GM04504 (cell line): ENCODE measurements around the gene LRCOL1.
A peak's percentile ranks its signal among the peaks of the same experiment; 100 is the strongest.

ENCODE experiments used
- DNase-seq: peaks from one replicate; pipeline ENCODE4 v3.0.0-alpha.2; 2012; ENCODE audit warnings: low read depth

The LRCOL1 gene

GRCh38 chr12:132610051-132610759, at the start of gene LRCOL1:
LRCOL1 (minus strand) TSS chr12:132610582; CDS start chr12:132606251, 4,331 bp downstream.
- peak; percentile 60 for DNase-seq

- DNase-seq: no peak
Observed at GRCh38 chr12:132660052-132660451, 49.7 kb upstream of the LRCOL1 start.

DNA sequence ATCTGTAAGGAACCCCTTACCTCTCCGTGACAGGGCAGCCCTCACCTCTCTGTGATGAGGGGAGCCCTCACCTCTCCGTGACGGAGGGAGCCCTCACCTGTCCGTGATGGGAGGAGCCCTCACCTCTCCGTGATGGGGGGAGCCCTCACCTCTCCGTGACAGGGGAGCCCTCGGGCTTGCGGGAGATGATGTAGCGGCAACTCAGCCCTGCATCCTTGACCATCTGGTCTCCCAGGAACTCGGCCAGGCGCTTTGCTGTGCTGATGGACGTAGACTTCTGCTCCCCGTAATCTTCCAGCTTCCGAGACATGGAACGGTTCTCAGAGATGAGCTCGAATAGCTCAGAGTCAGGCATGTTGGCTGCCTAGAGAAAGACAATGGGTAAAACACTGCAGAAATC, 48.8 kb upstream of the LRCOL1 start:
- DNase-seq: no peak

GRCh38 chr12:132658149-132658894, 47.9 kb upstream of the LRCOL1 start:
- DNase-seq: no peak

GRCh38 chr12:132657004-132657727, 46.8 kb upstream of the LRCOL1 start:
- DNase-seq: no peak

GRCh38 chr12:132653567-132654290, 43.3 kb upstream of the LRCOL1 start:
- no peak for DNase-seq

GRCh38 chr12:132651444-132652100, 41.2 kb upstream of the LRCOL1 start:
- no peak for DNase-seq

DNA sequence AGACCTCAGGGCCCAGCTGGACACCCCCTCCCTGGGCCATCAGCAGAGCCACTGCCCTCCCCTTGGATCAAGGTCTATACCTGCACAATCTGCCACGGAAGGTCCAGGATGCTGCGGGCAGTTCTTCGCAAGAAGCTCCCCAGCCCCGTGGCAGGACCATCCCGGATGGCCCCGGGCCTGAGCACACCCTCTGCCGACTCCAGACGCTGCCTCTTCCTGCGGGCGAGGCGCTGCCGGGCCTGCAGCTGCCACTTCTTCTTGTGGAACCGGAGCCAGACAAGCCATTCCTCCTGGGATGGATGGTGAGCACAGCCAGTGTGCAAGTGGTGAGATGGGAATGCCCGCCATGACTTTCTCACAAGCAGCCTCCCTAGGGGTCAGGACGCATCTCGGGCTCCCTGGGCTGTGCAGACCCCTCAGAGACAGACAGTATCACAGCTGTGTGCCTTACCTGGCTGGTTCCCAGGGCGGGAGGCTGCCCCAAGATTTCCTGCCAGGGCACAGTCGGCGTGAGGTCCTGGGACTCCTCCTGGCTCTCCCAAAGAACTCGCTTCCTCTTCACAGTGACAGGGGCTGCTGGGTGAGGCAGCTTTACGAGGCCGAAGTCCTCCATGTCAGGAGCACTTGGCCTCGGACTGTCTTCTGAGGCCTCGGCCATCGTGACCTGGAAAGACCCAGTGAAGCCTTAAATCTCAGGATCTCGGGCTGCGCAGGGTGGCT, 39.0 kb upstream of the LRCOL1 start:
- DNase-seq: no peak

- no peak for DNase-seq
Observed at GRCh38 chr12:132648616-132649225, 38.3 kb upstream of the LRCOL1 start.

- DNase-seq: no peak
Observed at GRCh38 chr12:132647858-132648257, 37.5 kb upstream of the LRCOL1 start.

DNA sequence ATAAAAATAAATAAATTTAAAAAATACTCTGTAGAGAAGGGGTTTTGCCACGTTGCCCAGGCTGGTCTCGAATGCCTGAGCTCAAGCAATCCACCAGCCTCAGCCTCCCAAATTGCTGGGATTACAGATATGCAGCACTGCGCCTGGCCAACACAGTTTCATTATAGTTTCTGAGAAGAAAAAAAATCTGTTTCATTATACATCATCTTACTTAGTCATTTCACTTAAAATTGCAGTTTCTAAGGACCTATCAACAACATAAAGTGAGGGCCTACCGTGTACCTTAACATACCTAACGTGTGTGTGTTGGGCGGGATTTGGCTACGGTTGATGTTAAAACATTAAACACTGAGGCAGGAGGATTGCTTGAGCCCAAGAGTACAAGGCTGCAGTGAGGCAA, 36.5 kb upstream of the LRCOL1 start:
- DNase-seq: no peak

- no peak for DNase-seq
Observed at GRCh38 chr12:132642846-132643835, 32.8 kb upstream of the LRCOL1 start.

DNA sequence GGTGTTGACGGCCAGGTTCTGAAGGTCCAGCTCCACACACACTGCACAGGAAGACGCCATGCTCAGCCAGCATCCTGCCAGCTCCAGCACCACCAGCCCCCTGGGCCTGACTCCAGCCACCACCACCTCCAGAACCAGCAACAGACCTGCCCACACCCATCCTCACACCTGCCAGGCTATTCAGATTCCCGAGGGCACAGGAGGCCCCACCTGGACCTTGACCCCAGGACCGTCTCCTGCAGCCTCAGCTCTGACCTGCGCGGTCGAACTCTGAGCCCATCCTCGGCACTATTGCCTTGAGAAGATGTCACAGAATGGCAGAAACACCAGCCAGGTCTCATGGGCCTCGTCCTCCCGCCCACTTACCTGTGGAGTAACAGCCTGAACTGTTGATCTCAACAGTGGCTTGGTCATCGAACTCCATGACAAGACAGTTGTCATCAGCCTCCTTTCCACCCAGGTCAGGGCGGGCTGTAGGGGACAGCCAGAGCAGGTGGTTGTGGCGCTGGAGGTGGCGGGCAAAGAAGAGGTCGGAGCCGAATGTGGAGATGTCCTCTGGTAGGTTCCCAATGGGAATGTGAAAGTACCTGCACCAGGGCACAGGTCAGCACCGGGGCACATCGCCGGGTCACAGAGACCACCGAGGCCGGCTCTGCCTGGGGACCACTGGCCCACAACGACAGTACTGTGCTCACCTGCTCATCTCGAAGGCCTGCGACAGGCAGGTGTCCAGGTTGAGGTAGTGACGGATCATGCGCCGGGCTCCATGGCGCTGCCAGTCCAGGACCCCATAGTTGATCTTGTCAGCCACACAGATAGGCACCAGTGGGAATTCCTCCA, 31.6 kb upstream of the LRCOL1 start:
- no peak for DNase-seq

DNA sequence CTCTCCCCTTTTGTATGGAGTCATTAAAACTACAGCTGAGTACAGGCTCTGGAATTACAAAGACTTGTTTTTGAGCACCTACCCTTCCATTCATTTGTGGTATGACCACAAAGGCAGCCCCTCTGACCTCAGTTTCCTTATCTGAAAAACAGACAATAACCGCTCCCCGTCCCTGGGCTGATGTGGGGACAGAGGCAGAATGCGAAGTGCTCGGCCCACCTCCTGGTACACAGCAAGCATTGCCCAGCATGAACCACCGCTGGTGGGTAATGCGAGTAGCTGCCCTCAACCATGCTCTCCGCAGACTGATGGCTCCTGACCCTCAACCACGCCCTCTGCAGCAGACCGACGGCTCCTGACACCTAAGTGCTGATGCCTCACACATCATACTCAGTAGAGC, 30.6 kb upstream of the LRCOL1 start:
- DNase-seq: no peak

DNA sequence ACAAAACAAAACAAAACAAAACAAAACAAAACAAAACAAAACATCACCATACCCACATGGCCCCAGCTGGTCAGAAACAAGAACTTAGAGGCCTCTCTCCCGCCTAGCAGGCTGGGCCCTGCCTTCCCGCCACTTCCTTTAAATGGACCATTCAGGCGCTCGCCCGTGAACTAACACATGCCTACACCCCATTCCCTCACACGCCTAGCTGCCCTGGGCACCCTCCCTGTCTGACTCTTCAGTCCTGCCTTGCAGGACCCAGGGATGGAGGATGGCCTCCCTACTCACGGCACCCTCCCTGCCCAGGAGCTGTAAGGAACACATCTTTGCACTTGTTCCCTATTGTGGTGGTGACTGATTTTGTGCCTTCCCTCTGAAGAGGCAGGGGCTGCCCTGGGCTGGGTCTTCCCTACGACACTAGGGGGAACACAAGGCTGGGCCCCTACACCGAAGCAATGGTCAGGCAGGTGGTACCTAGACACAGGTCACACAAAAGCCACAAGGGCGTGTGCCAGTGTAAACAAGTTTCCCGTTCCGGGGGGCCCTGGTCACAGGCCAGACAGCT, 29.7 kb upstream of the LRCOL1 start:
- no peak for DNase-seq

DNA sequence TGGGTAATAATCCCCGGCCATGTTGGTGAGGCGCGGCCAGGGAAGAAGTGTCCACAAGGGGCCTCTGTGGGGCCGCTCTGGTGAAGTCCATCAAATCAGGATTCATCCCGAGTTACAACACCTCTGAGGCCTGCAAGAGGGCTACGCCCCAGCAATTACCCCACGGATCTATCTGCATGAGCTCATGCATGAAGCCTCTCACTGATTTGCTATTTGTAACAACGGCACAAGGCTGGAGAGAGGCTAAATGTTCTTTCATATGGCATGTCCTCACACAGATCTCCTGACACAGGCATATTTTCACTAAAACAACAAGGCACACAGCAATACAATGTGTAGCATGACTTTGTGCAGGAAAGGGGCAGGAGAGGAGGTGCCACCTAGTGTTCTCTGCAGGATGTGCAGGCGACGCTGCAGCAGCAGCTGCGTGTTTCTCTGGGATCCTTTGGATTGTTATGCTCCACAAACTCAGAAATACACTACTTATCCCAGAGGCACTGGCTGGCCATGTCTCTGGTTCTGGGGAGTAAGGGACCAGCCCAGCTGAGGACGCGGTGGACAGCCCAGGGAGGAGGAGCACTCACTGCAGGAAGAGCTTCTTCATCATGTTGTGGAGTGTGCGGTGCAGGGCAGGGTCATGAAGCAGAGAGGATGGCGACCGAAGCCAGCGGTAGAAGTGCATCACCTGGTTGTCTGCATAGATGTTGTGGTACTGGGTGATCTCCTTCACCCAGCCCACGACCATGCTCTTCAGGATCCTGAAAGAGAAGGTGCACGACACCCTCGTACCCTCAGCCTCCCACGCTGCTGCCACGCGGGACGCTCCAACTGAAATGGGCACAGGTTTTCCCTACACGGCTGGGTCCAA, 28.4 kb upstream of the LRCOL1 start:
- DNase-seq: peak; percentile 60

- no peak for DNase-seq
Observed at GRCh38 chr12:132637811-132638210, 27.4 kb upstream of the LRCOL1 start.
